KMS-11 (cell line): Measurements from ENCODE around the gene NPRL2.

Experiments used
- H2AFZ ChIP-seq: fragments of 200-600 bp; sonication (generic); 2 replicates; pipeline ENCODE4 v1.6.1; 2016; ENCODE audit warnings: antibody characterized with exemption, mixed run types, low read depth
- H3K27ac ChIP-seq: fragments of 200-600 bp; sonication (generic); 2 replicates; pipeline ENCODE4 v1.6.1; 2016; ENCODE audit warnings: mild to moderate bottlenecking, mixed run types
- H3K27me3 ChIP-seq: fragments of 200-600 bp; sonication (generic); 2 replicates; pipeline ENCODE4 v1.6.1; 2017; ENCODE audit warnings: mild to moderate bottlenecking, low read depth, mixed run types, moderate library complexity; ENCODE audit not compliant: insufficient read depth
- H3K36me3 ChIP-seq: fragments of 200-600 bp; sonication (generic); 2 replicates; pipeline ENCODE4 v1.6.1; 2017; ENCODE audit warnings: mild to moderate bottlenecking, mixed run types; ENCODE audit not compliant: insufficient read depth
- H3K4me1 ChIP-seq: fragments of 200-600 bp; sonication (generic); 2 replicates; pipeline ENCODE4 v1.6.1; 2016; ENCODE audit warnings: mild to moderate bottlenecking, low read depth, mixed run types; ENCODE audit not compliant: poor library complexity, severe bottlenecking
- H3K4me2 ChIP-seq: fragments of 200-600 bp; sonication (generic); 2 replicates; pipeline ENCODE4 v1.7.0; 2016; ENCODE audit warnings: mild to moderate bottlenecking, mixed run types
- H3K4me3 ChIP-seq: fragments of 200-600 bp; sonication (generic); IDR thresholded peaks from 2 replicates; pipeline ENCODE4 v1.6.1; 2017; ENCODE audit warnings: low read depth, low read length, mixed read lengths; ENCODE audit not compliant: insufficient read depth
- H3K79me2 ChIP-seq: fragments of 200-600 bp; sonication (generic); 2 replicates; pipeline ENCODE4 v1.6.1; 2016; ENCODE audit warnings: low read depth, mixed run types; ENCODE audit not compliant: insufficient read depth
- H3K9ac ChIP-seq: fragments of 200-600 bp; sonication (generic); 2 replicates; pipeline ENCODE4 v1.6.1; 2016; ENCODE audit warnings: mild to moderate bottlenecking, mixed run types
- H4K20me1 ChIP-seq: fragments of 200-600 bp; sonication (generic); 2 replicates; pipeline ENCODE4 v1.6.1; 2016; ENCODE audit warnings: mild to moderate bottlenecking, mixed run types; ENCODE audit not compliant: insufficient read depth
- CTCF ChIP-seq: fragments of 200-600 bp; sonication (generic); conservative IDR thresholded peaks from 2 replicates; pipeline ENCODE4 v1.6.1; 2017; ENCODE audit warnings: low read depth, mild to moderate bottlenecking, antibody characterized with exemption, low read length, moderate library complexity, mixed read lengths

Gene NPRL2

GRCh38 chr3:50354850-50355249 is 4.3 kb upstream of the NPRL2 start:
- no peaks in the 10 kb centered on the region for H4K20me1 ChIP-seq
- no peak overlapping the region for H3K4me2 ChIP-seq
- peaks cover 14% of the 10 kb centered on the region for H3K4me1 ChIP-seq
- H3K79me2 ChIP-seq, result peaks cover 24% of the 10 kb centered on the region; the same call in 1 of the 2 replicates
- no peak overlapping the region for H3K4me3 ChIP-seq
- TF ChIP-seq CTCF, result no peak
- no peak overlapping the region for H3K9ac ChIP-seq
- no peaks in the 10 kb centered on the region for H3K27me3 ChIP-seq
- H2AFZ ChIP-seq, result no peak overlapping the region
- no peak overlapping the region for H3K27ac ChIP-seq
- no peaks in the 10 kb centered on the region for H3K36me3 ChIP-seq

GRCh38 chr3:50354186-50354764 is 3.7 kb upstream of the NPRL2 start:
- Histone ChIP-seq H3K79me2 (peaks cover 24% of the 10 kb centered on the region; the same call in 1 of the 2 replicates), H3K4me1 (peaks cover 19% of the 10 kb centered on the region)

GRCh38 chr3:50353245-50354004 is 2.9 kb upstream of the NPRL2 start:
- Histone ChIP-seq H4K20me1 (no peaks in the 10 kb centered on the region), H3K4me3 (no peak overlapping the region), H3K9ac (no peak overlapping the region), H3K4me2 (no peak overlapping the region), H2AFZ (no peak overlapping the region), H3K27ac (no peak overlapping the region), H3K27me3 (no peaks in the 10 kb centered on the region), H3K4me1 (peaks cover 20% of the 10 kb centered on the region), H3K36me3 (no peaks in the 10 kb centered on the region), H3K79me2 (peaks cover 21% of the 10 kb centered on the region; the same call in 1 of the 2 replicates)
- TF ChIP-seq CTCF, result no peak

More at GRCh38 chr3:50354186-50354764, 3.7 kb upstream of the NPRL2 start:
- Histone ChIP-seq H3K27me3 (no peaks in the 10 kb centered on the region), H3K27ac (no peak overlapping the region), H3K9ac (no peak overlapping the region), H3K36me3 (no peaks in the 10 kb centered on the region), H4K20me1 (no peaks in the 10 kb centered on the region), H3K4me3 (no peak overlapping the region), H3K4me2 (no peak overlapping the region), H2AFZ (no peak overlapping the region)
- TF ChIP-seq CTCF, result no peak

- no peak overlapping the region for H2AFZ ChIP-seq
- H3K4me1 ChIP-seq, result peaks cover 20% of the 10 kb centered on the region
- H3K4me3 ChIP-seq, result no peak overlapping the region
- no peak overlapping the region for H3K27ac ChIP-seq
- H3K36me3 ChIP-seq, result no peaks in the 10 kb centered on the region
- peaks cover 14% of the 10 kb centered on the region; the same call in 1 of the 2 replicates for H3K79me2 ChIP-seq
- no peaks in the 10 kb centered on the region for H3K27me3 ChIP-seq
- no peak overlapping the region for H3K4me2 ChIP-seq
- no peak overlapping the region for H3K9ac ChIP-seq
- no peak for TF ChIP-seq CTCF
- no peaks in the 10 kb centered on the region for H4K20me1 ChIP-seq
These were observed 2.2 kb upstream of the NPRL2 start for GRCh38 chr3:50352781-50353180.
